K562 (cell line): Measurements from ENCODE around the gene SLC25A11. TPM values are rescaled to one million over a fixed set of nuclear protein-coding genes. Genes with fewer than 3 reads are reported as not detected.

Source experiments
- ARID2 ChIP-seq: fragments of 450-650 bp; IDR thresholded peaks from 2 replicates; pipeline ENCODE4 v1.6.1; 2017; ENCODE audit warnings: antibody characterized with exemption, mild to moderate bottlenecking
- ATF2 ChIP-seq: sonication (generic); formaldehyde crosslinking; IDR thresholded peaks from 2 replicates; pipeline ENCODE4 v1.8.1; 2022; ENCODE audit warnings: missing genetic modification reagents
- BDP1 ChIP-seq: IDR thresholded peaks from 3 replicates; pipeline ENCODE4 v1.6.1; 2011; ENCODE audit not compliant: insufficient read length, insufficient read depth
- FUS ChIP-seq: fragments of 200-400 bp; formaldehyde crosslinking; optimal IDR thresholded peaks from 2 replicates; pipeline ENCODE3; 2017; ENCODE audit warnings: low read depth, low read length
- GABPB1 ChIP-seq: sonication (generic); formaldehyde crosslinking; IDR thresholded peaks from 2 replicates; pipeline ENCODE4 v1.8.0; 2022; ENCODE audit warnings: mild to moderate bottlenecking, missing genetic modification reagents
- GMEB1 ChIP-seq: fragments of 250-450 bp; sonication (Bioruptor Pico); IDR thresholded peaks from 2 replicates; pipeline ENCODE4 v1.4.0; 2020; ENCODE audit warnings: mild to moderate bottlenecking
- HDAC3 ChIP-seq: fragments of 450-650 bp; IDR thresholded peaks from 2 replicates; pipeline ENCODE4 v1.6.1; 2018; ENCODE audit warnings: borderline replicate concordance, mild to moderate bottlenecking, moderate library complexity; ENCODE audit not compliant: partially characterized antibody
- MAX ChIP-seq: sonication (generic); formaldehyde crosslinking; IDR thresholded peaks from 2 replicates; pipeline ENCODE4 v1.9.0; 2022; ENCODE audit warnings: mild to moderate bottlenecking, missing genetic modification reagents
- MEF2A ChIP-seq: IDR thresholded peaks from 2 replicates; pipeline ENCODE4 v1.6.1; 2011; ENCODE audit warnings: low read depth, mild to moderate bottlenecking, low read length, moderate library complexity; ENCODE audit not compliant: control insufficient read depth
- NCOA4 ChIP-seq: fragments of 450-650 bp; IDR thresholded peaks from 2 replicates; pipeline ENCODE4 v1.6.1; 2018; ENCODE audit warnings: mild to moderate bottlenecking; ENCODE audit not compliant: partially characterized antibody
- NCOA6 ChIP-seq: fragments of 450-650 bp; IDR thresholded peaks from 2 replicates; pipeline ENCODE4 v1.6.1; 2017; ENCODE audit warnings: mild to moderate bottlenecking
- NFE2L1 ChIP-seq: fragments of 450-650 bp; IDR thresholded peaks from 2 replicates; pipeline ENCODE4 v1.6.1; 2016; ENCODE audit warnings: missing genetic modification characterization, low read depth, mild to moderate bottlenecking, missing compliant biosample characterization, moderate library complexity, borderline replicate concordance
- PHF21A ChIP-seq: fragments of 450-650 bp; IDR thresholded peaks from 2 replicates; pipeline ENCODE4 v1.6.1; 2017; ENCODE audit warnings: low read depth, borderline replicate concordance
- POLR3G ChIP-seq: IDR thresholded peaks from 2 replicates; pipeline ENCODE4 v1.6.1; 2011; ENCODE audit not compliant: insufficient read length, insufficient replicate concordance; ENCODE audit errors: extremely low read depth
- PYGO2 ChIP-seq: fragments of 450-650 bp; IDR thresholded peaks from 2 replicates; pipeline ENCODE4 v1.6.1; 2016; ENCODE audit warnings: mild to moderate bottlenecking, missing genetic modification characterization, moderate library complexity, missing compliant biosample characterization
- RFX7 ChIP-seq: fragments of 250-450 bp; sonication (Bioruptor Pico); IDR thresholded peaks from 2 replicates; pipeline ENCODE4 v1.5.1; 2021; ENCODE audit warnings: mild to moderate bottlenecking
- THRB ChIP-seq: fragments of 450-650 bp; formaldehyde crosslinking; conservative IDR thresholded peaks from 2 replicates; pipeline ENCODE4 v1.4.0; 2022; ENCODE audit warnings: mild to moderate bottlenecking, missing genetic modification characterization
- ZNF140 ChIP-seq: fragments of 250-450 bp; sonication (Bioruptor Pico); IDR thresholded peaks from 2 replicates; pipeline ENCODE4 v1.8.0; 2021; ENCODE audit warnings: moderate library complexity, mild to moderate bottlenecking, inconsistent platforms
- ZNF280A ChIP-seq: fragments of 450-650 bp; IDR thresholded peaks from 2 replicates; pipeline ENCODE4 v1.6.1; 2018; ENCODE audit warnings: mild to moderate bottlenecking, low read depth; ENCODE audit not compliant: partially characterized antibody
- ZNF282 ChIP-seq: sonication (generic); formaldehyde crosslinking; IDR thresholded peaks from 2 replicates; pipeline ENCODE4 v1.8.1; 2023; ENCODE audit warnings: missing genetic modification reagents
- ZNF644 ChIP-seq: fragments of 200-800 bp; sonication (Bioruptor generic); IDR thresholded peaks from 2 replicates; pipeline ENCODE4 v1.6.1; 2016; ENCODE audit warnings: low read depth, missing genetic modification characterization, missing compliant biosample characterization
- polyA plus RNA-seq, 8 experiments: library from polyadenylated mRNA; depleted of rRNA in 4 of 8; stranded (reverse) in 5 of 8; unstranded in 3 of 8; fragments of >200 nt; fragmentation: Nextera tagmentation in 2 of 8; fragmentation: Illumina TruSeq in 1 of 8; extraction: Ambion mirVana in 2 of 8; extraction: Trizol in 1 of 8; gene quantifications; 2 replicates each; pipeline versions ENCODE4 v1.2.1 to v1.2.3, GENCODE V29; 2011 to 2014; ENCODE audit warnings: inconsistent platforms in 1 of 8, missing spikeins in 1 of 8
- total RNA-seq, 7 experiments: library from RNA; depleted of rRNA in 6 of 7; stranded (reverse); fragments of >200 nt in 6 of 7; fragmentation: Illumina TruSeq in 2 of 7; extraction: Trizol in 2 of 7; gene quantifications; 2 replicates each; pipeline versions ENCODE4 v1.2.1 to v1.2.3, GENCODE V29; 2011 to 2021; ENCODE audit warnings: low replicate concordance in 1 of 7

Gene SLC25A11
- total and polyA plus RNA-seq, 9 of the 15 experiments (the other 6 are each of a cell fraction or from before 2014, with no cell fraction given) = 3.1 to 56.7 (median 32.9) TPM

DNA sequence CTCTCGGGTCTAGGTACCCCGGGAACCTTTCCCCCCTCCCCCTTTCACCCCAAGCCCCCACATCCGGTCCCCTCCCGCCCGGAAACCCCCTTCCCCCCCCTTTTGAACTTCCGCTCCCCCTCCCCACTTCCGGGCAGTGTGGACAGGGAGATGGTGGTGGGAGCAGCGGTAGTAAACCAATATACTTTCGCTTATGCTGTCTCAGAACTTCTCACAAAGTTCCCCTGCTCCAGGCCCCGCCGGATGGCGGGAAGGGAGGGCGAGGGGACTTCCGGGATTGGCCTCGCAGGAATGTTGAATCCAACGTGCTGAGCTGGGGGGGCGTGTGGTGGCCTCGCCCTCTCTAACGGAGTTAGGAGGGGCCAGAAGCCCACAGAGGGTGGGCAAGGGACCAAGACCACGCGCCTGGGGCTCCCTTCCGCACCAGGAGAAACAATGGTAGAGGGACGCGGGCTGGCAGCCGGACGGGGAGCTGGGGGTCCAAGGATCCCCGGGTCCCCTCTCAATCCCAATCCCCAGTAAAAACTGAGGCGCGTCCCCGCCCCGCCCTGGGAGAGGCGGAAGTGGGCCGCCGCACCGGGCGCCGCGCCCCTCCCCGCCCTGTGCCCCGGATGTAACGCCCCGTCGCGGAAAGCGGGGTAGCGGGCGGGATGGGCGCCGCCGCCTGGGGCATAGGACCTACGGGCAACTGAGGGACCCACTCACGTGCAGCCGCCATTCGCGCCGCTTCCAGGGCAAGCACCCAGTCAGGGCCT lies 7.7 kb upstream of the SLC25A11 start (continued):
- peak; percentile 49; the same call in 1 of the 2 replicates for TF ChIP-seq NCOA6
- no peak for TF ChIP-seq THRB (CRISPR knock-in tag)
- TF ChIP-seq GMEB1 = no peak
- no peak for TF ChIP-seq ZNF282 (CRISPR knock-in tag)
- no peak for TF ChIP-seq MEF2A
- TF ChIP-seq GABPB1 = peak; percentile 58; the same call in 1 of the 2 replicates
- TF ChIP-seq BDP1 = no peak
- no peak for TF ChIP-seq NFE2L1 (tag)
- TF ChIP-seq ZNF280A = no peak
- TF ChIP-seq ATF2 = no peak
- no peak for TF ChIP-seq HDAC3
- 0 out of 2 replicates have a peak, but pooled peaks have one; percentile 4 for TF ChIP-seq PHF21A
- TF ChIP-seq RFX7 (CRISPR knock-in tag) = no peak
- no peak for TF ChIP-seq ZNF644 (tag)
- TF ChIP-seq ZNF140 = no peak
- no peak for TF ChIP-seq POLR3G
- no peak for TF ChIP-seq PYGO2 (tag)
- TF ChIP-seq ARID2 = no peak
- TF ChIP-seq MAX (CRISPR knock-in tag) = peak; percentile 48; the same call in 1 of the 2 replicates
- no peak for TF ChIP-seq NCOA4
- TF ChIP-seq FUS = no peak
